Epithelial cell of prostate (primary cell): Measurements from ENCODE around the gene PTPRF.

Experiments
- DNase-seq: peaks from one replicate; pipeline ENCODE4 v3.0.0-alpha.2; 2011; ENCODE audit warnings: low read depth, low spot score
- H3K27ac ChIP-seq: fragments of 450-650 bp; 2 replicates; pipeline ENCODE4 v1.5.1; 2017; ENCODE audit warnings: mild to moderate bottlenecking

PTPRF gene

GRCh38 chr1:43572084-43572483, 41.4 kb downstream of the PTPRF start:
- H3K27ac ChIP-seq: no peak overlapping the region
- no peak for DNase-seq

- DNase-seq: no peak
- H3K27ac ChIP-seq: no peak overlapping the region
These were observed 41.9 kb downstream of the PTPRF start for GRCh38 chr1:43572538-43572937.

GRCh38 chr1:43573066-43573800, 42.5 kb downstream of the PTPRF start:
- no peak overlapping the region for H3K27ac ChIP-seq
- DNase-seq: no peak

GRCh38 chr1:43576521-43576920, 45.8 kb downstream of the PTPRF start:
- no peak for DNase-seq
- no peak overlapping the region for H3K27ac ChIP-seq

- DNase-seq: no peak
- H3K27ac ChIP-seq: no peak overlapping the region
These were observed 47.2 kb downstream of the PTPRF start for GRCh38 chr1:43577655-43578542.

GRCh38 chr1:43580039-43580438, 49.4 kb downstream of the PTPRF start:
- DNase-seq: no peak
- no peak overlapping the region for H3K27ac ChIP-seq

GRCh38 chr1:43582162-43582566, 51.5 kb downstream of the PTPRF start:
- peak; percentile 96 for DNase-seq
- H3K27ac ChIP-seq: peak overlapping the region; percentile 82

GRCh38 chr1:43583058-43583457, 52.4 kb downstream of the PTPRF start:
- H3K27ac ChIP-seq: peak overlapping the region; percentile 82
- DNase-seq: no peak

- no peak overlapping the region for H3K27ac ChIP-seq
- no peak for DNase-seq
These were observed 53.5 kb downstream of the PTPRF start for GRCh38 chr1:43584204-43584603.

- peak overlapping the region; percentile 45 for H3K27ac ChIP-seq
- DNase-seq: no peak
These were observed 54.9 kb downstream of the PTPRF start for GRCh38 chr1:43585557-43585956.

GRCh38 chr1:43586136-43586731, 55.6 kb downstream of the PTPRF start:
- DNase-seq: no peak
- H3K27ac ChIP-seq: peak overlapping the region; percentile 45

GRCh38 chr1:43587001-43587400, 56.3 kb downstream of the PTPRF start:
- DNase-seq: no peak
- peak overlapping the region; percentile 45 for H3K27ac ChIP-seq

- DNase-seq: no peak
These were observed 56.9 kb downstream of the PTPRF start for GRCh38 chr1:43587594-43587993.

GRCh38 chr1:43588592-43588991, 57.9 kb downstream of the PTPRF start:
- no peak overlapping the region for H3K27ac ChIP-seq
- no peak for DNase-seq

More at GRCh38 chr1:43587594-43587993, 56.9 kb downstream of the PTPRF start:
- H3K27ac ChIP-seq: peak overlapping the region; percentile 45

- DNase-seq: no peak
- no peak overlapping the region for H3K27ac ChIP-seq
These were observed 59.8 kb downstream of the PTPRF start for GRCh38 chr1:43590388-43590925.

GRCh38 chr1:43591181-43591580, 60.5 kb downstream of the PTPRF start:
- no peak for DNase-seq
- H3K27ac ChIP-seq: no peak overlapping the region

- DNase-seq: no peak
- no peak overlapping the region for H3K27ac ChIP-seq
These were observed 61.5 kb downstream of the PTPRF start for GRCh38 chr1:43592051-43592665.

GRCh38 chr1:43592974-43593683, 62.4 kb downstream of the PTPRF start:
- no peak overlapping the region for H3K27ac ChIP-seq
- no peak for DNase-seq

- H3K27ac ChIP-seq: no peak overlapping the region
- DNase-seq: no peak
These were observed 65.9 kb downstream of the PTPRF start for GRCh38 chr1:43596579-43596978.

- H3K27ac ChIP-seq: no peak overlapping the region
- DNase-seq: no peak
These were observed 66.3 kb downstream of the PTPRF start for GRCh38 chr1:43597028-43597427.
